Right hindlimb (tissue), 1 donor: ENCODE results near the gene ATXN1L.
A peak's percentile ranks its signal among the peaks of the same experiment; 100 is the strongest.
"Not testable (repeated sequence)": the region's sequence is repeated elsewhere in the genome, so short reads cannot be mapped to it uniquely, and the experiment has no call there.

Experiments
- DNase-seq: peaks from one replicate; pipeline ENCODE4 v3.0.0-alpha.2; 2018

ATXN1L gene, protein sequence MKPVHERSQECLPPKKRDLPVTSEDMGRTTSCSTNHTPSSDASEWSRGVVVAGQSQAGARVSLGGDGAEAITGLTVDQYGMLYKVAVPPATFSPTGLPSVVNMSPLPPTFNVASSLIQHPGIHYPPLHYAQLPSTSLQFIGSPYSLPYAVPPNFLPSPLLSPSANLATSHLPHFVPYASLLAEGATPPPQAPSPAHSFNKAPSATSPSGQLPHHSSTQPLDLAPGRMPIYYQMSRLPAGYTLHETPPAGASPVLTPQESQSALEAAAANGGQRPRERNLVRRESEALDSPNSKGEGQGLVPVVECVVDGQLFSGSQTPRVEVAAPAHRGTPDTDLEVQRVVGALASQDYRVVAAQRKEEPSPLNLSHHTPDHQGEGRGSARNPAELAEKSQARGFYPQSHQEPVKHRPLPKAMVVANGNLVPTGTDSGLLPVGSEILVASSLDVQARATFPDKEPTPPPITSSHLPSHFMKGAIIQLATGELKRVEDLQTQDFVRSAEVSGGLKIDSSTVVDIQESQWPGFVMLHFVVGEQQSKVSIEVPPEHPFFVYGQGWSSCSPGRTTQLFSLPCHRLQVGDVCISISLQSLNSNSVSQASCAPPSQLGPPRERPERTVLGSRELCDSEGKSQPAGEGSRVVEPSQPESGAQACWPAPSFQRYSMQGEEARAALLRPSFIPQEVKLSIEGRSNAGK

DNA sequence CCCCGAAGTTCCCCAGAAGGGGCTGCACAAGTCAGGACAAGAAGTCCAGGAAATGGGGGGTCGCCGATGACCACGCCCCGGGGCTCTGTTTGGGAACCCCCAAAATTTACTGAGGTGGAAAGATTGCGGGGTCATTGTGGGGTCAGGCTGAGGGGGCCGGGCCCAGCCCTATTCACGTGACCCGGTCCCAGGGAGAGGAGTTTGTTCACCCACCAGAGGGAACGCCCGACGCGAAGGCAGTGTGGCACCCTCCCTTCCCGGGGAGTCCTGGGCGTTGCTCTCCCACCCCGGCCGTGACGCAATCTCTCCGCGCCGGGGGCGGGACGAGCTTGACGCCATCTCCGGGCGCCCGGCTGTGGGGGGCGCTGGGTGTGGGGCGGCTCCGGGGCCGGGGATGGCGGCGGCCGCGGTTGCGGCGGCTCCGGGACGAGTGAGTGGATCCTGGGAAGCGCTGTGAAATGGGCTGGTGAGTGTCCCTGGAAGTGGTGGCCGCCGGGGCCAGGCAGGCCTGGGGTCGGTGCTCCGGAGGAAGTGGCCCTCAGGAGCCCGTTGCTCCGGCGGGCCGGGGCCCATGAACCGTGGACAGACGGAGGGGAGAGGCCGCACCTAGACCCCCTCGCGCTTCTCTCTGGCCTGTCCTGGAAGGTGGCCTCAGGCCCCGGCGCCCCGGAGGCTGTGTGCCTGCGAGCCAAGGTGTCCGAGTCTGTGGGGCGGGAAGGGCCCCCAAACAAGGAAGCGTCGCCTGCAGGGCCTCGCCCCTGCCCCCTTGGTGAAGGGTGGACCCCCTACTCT lies at the start of gene ATXN1L:
Gene ATXN1L (plus strand): TSS at position 338 of the 792 bp plus-strand sequence. CDS start 3,765 bp downstream, outside the sequence.
- peak; percentile 94 for DNase-seq

DNA sequence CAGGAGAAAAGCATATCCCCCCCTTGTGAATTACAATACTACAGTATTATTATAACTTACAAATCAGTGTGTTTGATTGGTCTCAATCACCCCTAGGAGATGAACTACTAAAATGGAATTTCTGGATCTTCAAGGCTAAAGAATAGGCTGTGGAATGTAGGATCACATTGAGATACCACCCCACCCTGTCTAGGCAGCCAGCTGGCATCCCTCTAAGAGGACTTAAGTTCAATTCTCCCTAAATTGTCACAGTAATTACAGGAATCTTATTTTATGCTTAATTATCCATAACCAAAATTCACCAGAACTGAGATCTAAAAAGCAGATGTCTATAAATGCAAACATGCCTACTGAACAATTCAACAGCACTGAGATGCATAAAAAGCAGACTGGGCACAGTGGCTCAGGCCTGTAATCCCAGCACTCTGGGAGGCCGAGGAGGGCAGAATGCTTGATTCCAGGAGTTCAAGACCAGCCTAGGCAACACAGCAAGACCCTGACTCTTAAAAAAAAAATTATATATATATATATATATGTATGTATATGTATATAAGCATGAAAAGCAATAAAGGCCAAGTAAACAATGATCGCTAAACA lies 49.2 kb upstream of the ATXN1L start:
- DNase-seq: no peak

DNA sequence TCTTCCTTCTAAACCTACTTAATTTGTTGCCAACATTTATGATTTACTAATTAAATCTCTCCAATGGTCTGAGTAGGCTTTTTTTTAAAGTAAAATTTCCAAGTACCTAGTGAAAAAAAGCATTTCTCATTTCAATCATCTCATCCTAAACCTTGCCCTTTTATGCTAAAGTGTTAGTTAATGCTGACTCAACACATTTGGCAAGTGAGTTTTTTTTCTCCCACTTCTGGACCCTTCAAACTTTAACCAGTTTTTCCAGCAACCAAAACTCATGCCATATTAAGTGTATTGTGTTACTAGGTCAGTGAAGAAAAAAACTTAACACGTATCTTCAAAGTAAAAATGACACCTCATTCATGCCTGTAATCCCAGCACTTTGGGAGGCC lies 42.5 kb upstream of the ATXN1L start:
- DNase-seq: no peak

DNA sequence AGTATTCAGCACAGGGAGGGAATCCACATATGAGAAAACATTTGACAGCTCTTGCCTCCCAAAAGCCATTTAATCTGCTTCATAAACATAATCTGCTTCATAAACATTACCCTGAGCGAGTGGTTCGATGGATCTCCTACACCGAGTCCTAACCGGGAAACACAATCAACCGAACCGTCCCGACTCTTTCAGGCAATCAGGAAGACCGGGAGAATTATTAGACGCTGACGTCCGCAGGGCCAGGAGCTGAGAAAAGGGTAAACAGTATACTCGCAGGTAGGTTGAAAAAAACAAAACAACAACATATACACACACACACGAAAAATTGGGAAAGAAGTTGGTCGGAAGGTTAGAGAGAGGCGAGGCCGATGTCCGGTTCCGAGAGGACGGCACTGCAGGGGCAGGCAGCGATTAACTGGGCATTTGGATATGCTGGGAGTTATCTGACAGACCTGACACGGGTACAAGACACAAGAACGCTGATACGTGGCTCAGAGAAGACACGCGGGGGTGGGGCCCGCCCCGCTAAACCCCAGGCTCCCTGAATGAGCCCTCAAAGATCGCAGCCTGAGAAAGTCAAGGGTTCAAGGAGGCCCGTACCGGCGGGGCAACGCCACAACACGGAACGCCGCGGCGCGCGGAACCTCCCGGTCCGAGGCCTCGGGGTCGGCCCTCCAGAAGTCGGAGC lies 37.7 kb upstream of the ATXN1L start:
- no peak for DNase-seq

DNA sequence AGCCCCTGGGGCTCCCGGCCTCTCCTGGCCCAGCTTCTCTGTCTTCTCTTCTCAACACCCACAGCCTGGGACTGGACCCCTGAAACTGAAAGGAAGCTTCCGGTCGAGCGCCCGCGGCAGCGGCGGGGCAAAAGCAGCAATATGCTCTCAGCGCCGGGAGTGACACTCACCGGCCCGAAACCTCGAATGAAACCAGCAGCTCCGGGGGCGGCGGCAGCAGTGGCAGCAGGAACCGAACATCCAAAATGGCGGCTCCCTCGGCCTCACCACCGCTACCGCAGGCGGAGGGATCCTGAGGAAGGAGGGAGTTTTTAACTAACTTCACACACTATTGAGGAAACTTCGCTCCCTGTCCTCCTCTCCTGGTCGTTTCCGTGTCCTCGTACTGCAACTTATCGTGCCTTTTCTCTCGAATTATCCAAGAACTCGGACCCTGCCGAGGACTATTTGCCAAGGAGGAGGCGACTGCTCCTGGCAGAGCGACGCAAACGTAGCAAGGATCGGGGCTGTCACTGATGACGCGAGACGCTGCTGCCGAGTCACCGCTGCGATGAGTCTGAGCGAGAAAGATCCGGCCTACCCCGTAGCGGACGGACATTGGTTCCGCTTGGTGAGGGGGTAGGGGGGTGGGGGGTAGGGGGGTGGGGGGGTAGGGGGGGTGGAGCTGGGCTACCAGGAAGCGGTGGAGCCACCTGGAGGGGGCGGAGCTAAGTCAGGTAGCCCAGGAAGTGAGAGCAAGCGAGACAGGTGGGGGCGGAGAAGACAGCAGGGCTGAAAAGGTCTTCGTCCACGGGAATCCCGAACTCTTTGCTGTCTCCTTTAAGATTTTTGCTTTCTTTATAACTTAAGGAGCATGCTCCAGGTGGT lies 37.0 kb upstream of the ATXN1L start, which contains the start of gene AP1G1:
Gene AP1G1 (minus strand): TSS at position 242 of the 867 bp plus-strand sequence. CDS start 19,355 bp downstream, outside the sequence.
- peak; percentile 97 for DNase-seq

DNA sequence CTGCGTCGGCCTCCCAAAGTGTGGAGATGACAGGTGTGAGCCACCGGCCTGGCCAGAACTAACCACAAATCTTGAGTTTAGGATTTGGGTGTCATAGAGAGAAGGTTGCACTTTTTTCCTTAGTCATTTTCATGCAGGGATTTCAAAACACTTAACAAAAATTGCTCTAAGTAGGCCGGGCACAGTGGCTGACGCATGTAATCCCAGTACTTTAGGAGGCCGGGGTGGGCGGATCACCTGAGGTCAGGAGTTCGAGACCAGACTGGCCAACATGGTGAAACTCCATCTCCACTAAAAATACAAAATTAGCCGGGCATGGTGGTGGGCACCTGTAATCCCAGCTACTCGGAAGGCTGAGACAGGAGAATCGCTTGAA lies 35.6 kb upstream of the ATXN1L start:
- DNase-seq: not testable (repeated sequence)

DNA sequence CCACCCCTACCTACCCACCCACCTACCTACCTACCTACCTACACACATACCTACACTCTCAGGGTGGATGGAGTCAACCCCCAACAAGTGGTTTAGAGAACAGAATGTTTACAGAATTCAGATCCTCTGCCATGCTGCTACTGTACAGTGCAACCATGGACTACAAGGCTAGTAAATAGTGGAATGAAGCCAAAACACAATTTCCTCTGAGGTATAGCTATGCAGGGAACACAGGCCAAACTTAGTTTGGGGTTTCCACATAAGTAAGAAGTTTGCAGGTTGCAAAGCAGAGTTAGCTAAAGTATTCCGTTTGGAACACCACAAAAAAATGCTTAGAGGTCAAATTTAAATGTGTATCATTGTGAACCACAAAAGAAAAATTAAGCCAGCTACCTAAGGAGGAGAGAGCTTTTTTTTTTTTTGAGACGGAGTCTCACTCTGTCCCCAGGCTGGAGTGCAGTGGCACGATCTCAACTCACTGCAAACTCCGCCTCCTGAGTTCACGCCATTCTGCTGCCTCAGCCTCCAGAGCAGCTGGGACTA lies 34.4 kb upstream of the ATXN1L start:
- DNase-seq: no peak

DNA sequence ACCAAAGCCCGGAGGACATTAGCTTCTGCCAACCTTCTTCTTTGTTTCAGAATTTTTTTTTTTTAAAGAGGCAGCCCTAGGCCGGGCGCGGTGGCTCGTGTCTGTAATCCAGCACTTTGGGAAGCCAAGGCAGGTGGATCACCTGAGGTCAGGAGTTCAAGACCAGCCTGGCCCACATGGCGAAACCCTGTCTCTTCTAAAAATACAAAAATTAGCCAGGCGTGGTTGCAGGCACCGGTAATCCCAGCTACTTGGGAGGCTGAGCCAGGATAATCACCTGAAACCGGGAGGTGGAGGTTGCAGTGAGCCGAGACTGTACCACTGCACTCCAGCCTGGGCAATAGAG lies 28.6 kb upstream of the ATXN1L start:
- not testable (repeated sequence) for DNase-seq

DNA sequence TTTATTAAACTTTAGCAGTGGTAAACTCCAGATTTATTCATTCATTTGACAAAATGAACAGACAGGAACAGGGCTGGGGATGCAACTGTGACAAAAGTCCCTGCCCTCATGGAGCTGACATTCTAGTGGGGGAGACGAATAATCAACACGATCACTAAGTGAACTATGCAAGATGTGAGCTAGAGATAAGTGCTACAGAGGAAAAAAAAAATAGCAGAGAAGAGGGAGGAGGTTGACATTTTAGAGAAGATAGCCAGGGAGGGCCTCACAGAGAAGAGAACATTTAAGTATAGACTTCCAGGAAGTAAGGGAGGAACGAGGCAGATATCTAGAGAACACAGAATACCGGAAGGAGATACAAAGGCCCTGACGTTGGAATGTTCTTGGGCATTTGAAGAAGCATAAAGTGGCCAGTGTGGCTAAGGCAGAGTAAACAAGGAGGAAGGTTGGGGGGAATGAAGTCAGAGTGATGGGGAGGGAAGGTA lies 19.2 kb upstream of the ATXN1L start:
- no peak for DNase-seq

DNA sequence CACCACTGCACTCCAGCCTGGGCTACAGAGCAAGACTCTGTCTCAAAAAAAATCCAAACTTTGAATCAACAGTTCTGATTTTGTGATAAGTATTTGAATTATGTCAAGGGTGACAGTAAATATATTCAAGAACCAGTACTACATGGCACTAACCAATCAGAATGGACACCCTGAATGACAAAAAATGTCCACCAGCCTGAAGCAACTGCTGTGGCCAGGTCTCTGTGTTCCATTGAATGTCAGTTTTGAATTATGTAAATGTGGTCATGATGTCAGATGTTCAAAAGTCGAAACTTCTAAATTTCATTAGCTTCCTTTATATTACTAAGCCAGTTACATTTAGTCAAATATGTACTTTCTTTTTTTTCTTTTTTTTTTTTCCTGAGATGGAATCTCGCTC lies 15.4 kb upstream of the ATXN1L start:
- no peak for DNase-seq

DNA sequence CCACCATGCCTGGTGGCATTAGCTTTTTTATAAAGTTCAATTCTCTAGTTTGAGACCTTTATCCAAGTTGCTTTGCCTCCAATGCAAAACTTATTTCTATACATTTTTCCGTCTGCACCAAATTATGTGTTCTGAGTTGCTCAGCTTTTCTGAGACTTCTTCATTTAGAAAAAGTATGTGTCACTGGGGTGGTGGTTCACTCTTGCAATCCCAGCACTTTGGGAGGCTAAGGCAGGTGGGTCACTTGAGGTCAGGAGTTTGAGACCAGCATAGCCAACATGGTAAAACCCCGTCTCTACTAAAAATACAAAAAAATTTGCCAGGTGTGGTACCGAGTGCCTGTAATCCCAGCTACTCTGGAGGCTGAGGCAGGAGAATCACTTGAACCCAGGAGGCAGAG lies 14.1 kb upstream of the ATXN1L start:
- DNase-seq: not testable (repeated sequence)

DNA sequence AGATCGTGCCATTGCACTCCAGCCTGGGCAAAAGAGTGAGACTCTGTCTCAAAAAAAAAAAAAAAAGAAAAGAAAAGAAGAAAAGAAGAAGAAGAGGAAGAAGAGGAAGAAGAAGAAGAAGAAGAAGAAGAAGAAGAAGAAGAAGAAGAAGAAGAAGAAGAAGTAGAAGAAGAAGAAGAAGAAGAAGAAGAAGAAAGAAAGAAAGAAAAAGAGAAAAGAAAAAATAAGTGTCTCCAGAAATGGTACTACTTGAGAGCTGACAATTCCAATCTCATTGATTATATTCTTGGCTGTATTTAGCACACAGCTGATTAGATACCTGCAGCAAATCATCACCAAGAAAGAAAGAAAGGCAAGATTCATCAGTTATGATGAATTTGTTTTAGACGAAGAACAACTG lies 13.7 kb upstream of the ATXN1L start:
- DNase-seq: not testable (repeated sequence)

DNA sequence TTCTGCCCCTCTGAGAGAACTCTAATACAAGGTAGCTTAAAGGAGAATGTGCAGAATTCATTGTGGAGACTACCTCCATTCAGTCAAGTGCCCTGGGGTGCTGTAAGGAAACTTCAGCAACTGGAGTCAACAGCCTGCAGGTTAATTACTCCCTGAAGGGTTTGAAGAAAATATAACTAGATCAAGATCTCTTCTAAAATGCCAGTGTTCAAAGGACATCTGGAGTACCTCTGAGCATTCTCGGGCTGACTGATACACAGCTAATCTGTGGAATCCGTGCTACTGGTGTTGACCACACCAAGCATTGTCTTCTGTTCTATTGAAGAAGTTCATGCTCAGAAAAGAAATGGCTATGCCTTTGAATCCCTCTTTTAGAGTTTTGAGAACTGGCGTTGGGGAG lies 11.5 kb upstream of the ATXN1L start:
- no peak for DNase-seq

DNA sequence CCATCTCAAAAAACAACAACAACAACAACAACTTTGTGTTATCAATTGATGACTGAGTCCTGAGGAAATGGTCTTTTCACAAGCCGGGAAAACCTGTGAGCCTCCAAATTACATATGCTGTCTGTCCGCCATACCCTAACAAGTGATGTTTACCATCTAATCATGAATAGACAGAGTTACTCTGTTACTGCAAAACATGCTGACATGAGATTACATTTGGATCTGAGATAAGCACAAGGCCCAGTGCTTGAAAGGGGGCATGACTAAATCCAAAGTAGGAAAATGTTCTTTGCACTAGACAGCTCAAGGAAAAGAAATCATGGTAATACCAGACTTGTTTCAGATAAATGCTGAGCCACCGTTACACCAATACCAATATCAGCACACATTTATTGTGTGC lies 8.6 kb upstream of the ATXN1L start:
- DNase-seq: no peak

DNA sequence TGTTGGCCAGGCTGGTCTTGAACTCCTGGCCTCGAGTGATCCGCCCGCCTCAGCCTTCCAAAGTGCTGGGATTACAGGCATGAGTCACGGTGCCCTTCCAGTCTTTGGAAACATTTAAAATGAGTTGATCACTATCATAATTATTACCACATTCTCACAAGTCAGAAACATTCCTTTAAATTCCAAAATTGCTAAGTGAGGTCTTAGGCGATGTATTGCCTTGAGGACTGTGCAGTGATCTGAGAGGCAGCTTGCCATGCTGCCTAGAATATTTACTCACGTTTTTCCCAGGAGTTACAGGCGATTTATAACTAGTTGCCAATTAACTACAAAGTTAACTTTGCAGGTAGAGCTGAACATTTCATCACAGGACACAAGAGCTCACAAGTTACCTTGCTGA lies 5.7 kb upstream of the ATXN1L start:
- DNase-seq: no peak

DNA sequence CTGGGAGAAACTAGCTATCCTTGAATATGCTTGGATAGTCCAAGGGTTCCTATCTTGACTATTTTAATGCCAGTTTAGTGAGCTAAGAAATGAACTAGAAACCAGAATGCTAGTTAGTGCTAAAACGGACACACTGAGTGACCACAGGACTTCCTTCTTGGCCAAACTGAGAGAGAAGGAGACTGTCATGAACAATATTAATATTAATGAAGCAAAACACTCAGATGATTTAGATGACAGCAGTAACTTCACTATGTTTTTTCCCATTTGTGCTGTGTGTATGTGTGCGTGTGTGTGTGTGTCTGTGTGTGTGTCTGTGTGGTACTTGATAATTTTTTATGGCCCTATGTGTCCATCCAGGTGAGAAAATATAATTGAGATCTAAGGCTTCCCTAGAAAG lies 2.2 kb upstream of the ATXN1L start:
- no peak for DNase-seq

DNA sequence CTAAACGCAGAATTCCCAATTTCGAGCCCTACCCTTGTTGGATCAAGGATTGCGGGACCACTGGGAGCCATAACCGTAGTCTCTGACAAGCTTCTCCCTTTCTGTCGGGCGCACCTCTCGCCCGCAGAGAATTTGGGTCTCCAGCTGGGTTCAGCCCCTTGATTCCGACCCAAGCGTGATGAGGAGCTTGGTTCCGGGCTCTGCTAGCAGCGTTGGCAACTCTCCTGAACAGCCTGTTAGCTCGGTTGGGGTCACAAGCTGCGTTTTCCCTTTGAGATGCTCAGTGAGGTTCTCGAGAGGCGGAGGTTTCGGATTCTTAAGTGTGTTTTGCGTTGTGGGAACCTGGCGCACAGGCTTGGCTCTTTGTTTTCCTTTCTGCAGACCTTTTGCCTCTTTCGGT lies 655 bp downstream of the ATXN1L start:
- DNase-seq: no peak

DNA sequence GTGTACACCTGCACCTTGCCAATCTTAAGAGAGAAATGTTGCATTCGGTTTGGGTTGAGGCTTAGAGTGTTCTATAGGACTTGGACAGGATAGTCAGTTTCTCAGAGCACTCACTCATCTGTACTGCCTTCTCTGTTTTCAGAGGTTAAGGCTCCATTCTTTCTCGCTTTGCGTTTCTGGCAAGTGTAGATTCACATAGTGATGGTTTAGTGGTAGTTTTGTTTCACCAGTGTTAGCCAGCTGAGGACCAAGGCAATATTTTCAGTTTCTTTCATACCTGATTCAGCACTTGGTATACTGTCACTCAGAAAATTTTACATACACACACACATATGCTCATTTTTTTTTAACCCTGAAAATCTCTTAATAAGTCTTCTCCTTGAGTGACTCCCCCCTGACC lies 1.3 kb downstream of the ATXN1L start:
- no peak for DNase-seq

DNA sequence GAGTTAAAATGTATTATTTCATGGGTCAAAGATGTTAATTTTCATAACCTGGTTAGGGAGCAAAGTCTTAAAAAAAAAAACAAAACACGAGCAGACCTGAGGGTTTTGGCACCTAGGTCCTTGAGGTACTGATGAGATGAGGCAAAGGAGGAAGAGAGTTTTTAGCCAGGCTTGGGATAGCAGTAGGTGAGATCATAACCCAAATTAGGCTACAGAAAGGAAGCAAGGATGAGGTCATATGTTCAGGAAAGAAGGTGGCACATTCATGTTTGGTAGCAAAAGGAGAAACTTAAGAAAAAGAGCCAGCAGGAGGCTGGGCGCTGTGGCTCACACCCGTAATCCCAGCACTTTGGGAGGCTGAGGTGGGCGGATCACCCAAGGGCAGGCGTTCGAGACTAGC lies 2.8 kb downstream of the ATXN1L start:
- DNase-seq: no peak

DNA sequence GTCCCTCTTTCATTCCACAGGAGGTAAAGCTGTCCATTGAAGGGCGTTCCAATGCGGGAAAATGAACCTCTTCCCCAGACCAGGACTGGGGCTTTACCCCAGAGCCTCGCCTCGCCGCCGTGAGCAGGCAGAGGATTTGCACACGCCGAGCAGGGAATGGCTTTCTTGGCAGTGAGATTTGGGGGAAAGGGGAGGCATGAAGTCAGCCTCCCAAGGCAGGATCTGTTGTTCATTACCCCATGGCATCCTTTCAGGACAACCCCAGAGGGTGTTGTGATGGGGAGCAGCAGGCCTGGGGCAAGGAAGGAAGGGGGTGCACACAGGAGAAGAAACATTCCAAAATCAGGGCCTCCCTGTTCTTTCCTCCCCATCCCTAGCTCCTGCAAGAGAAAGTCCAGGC lies 6.0 kb downstream of the ATXN1L start:
- DNase-seq: no peak

DNA sequence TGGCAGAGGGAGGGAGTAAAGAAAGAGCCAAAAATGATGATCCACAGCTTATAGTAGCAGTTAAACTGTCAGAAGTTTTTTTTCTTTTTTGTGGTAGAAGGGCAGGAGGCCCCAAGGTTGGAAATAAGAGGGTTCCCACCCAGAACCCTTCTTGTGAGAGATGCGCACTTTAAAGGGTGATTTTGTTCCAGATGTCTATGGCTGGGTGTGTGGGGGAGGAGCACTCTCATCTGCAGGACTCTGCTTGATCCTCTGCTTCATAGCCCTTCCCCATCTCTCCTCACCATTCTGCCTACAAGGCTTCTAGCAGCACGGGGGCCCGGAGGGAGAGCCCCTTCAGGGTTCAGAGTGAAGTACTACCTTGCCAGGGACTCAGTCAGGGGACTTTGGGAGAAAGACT lies 6.4 kb downstream of the ATXN1L start:
- no peak for DNase-seq
